Kasumi-1 (cell line): ENCODE results near the gene CFAP20DC.
A peak's percentile ranks its signal among the peaks of the same experiment; 100 is the strongest.
"Not testable (repeated sequence)": the region's sequence is repeated elsewhere in the genome, so short reads cannot be mapped to it uniquely, and the experiment has no call there.

ENCODE experiments used
- DNase-seq, 2 experiments: peaks; one replicate each; lab custom pipeline; 2025; lab: John Stamatoyannopoulos, UW

CFAP20DC gene

DNA sequence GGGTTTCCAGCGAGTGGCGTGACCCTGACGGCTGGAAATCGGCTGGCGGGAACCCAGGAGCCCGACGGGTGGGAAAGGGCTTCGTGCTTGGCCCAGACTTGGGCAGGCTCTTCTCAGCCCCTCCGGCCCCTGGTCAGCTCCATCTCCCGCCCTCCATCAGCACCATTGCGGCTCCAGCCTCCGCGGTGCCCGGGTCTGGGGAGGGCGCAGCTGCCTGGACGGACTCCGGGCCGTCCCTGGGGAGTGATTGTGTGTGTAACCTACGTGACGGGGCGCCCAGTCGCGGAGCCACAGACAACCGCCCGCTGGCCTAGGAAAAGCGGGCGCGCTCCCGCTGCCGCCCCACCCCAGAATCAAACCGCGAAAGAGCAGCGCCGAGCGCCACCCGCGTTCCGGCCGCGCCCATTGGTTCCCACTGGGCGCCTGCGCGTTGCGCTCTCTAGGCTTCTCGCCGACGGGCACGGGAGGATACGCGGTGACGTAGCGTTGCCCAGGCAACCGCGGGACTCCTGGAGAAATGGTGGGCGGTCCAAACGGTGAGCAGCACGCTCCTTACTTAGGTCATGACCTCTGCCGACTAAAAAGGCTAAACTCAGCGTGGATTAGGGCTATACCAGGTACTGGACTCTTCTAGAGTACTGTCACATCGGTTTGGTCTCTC, at the start of gene CFAP20DC:
TSS of gene CFAP20DC (minus strand) at position 355 of the 661 bp plus-strand sequence. CDS start 394 bp downstream, outside the sequence.
- DNase-seq: peak; percentile 81 to 87

DNA sequence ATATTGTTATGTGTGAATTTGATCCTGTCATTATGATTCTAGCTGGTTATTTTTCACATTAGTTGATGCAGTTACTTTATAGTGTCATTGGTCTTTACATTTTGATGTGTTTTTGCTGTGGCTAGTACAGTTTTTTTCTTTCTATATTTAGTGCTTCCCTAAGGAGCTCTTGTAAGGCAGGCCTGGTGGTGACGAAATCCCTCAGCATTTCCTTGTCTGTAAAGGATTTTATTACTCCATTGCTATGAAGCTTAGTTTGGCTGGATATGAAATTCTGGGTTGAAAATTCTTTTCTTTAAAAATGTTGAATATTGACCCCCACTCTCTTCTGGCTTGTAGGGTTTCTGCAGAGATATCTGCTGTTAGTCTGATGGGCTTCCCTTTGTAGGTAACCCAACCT, 48.7 kb upstream of the CFAP20DC start:
- DNase-seq: not testable (repeated sequence)

DNA sequence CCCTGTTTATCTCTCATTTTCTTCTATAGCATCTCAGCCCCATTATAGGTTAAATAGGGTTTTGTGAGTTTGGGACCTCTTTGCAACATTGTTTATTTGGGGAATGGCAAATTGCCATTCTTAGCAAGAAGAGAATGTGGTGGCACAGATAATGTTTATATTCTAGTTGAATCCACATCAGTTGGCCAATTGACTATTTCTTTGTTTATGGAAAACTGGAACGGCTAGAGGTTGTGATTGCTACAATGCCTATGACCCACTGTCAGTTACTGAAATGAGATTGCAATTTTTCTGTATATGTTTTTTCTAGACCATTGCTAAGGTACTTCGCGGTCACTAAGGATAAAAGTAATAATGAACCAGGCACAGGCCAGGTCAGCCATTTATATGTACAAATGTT, 44.6 kb upstream of the CFAP20DC start:
- no peak for DNase-seq

DNA sequence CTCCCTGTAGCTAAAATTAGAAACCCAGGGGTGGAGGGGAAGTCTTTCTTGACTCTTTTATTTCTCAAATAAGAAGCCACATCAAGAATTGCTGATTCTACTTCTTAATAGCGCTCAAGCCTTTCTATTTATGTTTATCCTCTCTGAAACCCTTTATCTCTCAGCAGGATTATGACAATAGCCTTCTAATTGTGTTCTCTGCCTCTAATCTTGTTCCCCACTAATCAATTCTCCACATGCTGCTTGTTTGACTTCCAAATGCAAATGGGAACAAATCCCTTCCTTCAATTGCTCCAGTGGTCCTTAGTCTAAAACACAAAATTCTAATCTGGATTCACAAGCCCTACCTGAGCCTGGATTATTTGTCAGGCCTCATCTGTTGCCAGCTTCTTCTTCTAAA, 43.7 kb upstream of the CFAP20DC start:
- DNase-seq: no peak

DNA sequence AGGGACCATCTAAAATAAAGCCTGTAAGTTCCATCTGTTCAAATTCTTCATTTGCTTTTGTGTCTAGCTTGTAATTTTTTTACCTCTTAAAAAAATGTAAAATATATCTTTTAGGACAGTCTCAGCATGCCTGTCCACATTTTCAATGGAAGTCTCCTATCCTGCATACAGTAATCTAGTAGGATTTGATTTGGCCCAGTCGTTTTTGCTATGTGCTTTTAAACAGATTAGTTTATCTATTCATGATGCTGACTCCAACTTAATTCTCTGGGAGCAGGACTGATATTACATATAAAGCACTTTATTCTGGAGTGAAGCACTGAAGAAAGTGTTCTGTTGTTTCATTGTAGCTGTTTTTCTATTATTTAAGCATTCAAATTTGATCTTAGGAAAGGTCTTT, 38.9 kb upstream of the CFAP20DC start:
- DNase-seq: no peak

DNA sequence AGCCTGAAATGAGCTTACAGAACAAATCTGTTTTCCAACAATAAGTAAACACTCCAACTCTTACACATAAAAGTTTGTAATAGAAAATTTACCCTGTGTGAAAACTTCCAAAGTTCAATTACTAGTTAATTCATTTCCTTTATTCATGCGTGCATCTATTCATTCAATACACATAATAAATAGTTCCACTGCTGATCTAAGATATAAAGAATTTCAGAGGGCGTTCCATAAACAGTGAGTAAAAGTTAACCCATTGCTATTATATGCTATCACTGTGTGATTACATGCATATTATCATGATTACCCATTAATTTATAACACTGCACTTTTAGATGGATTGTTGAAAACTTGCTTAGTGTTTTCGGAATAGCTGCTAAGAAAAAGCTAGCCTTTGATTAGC, 36.2 kb upstream of the CFAP20DC start:
- DNase-seq: no peak

DNA sequence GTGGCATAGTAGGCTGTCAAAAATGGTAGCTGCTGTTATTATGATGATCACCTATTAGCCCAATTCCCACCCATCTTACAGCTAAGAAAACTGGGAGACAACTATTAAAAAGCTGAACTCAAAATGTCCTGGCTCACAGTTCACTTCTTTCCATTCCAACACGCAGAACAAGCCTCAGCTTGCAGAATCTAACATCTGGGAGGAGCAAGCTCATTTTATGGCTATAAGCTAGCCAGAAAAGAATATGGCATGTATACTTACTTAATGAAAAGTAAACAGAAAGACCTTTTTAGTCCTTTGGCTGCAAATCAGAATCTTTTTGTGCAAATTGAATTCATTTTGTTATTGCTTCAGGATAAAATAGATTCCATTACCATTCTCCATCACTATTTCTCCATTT, 34.8 kb upstream of the CFAP20DC start:
- no peak for DNase-seq

DNA sequence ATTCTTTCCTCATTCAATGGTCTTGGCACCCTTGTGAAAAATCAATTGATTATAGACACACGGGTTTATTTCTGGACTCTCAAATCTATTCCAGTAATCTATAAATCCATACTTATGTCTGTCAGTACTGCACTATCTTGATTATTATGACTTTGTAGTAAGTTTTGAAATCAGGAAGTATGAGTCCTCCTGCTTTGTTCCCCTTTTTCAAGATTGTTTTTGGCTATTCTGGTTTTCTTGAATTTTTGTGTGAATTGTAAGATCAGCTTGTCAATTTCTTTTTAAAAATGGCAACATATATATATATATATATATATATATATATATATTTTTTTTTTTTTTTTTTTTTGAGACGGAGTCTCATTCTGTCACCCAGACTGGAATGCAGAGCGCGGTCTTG, 32.3 kb upstream of the CFAP20DC start:
- peak; percentile 68 to 74 for DNase-seq

DNA sequence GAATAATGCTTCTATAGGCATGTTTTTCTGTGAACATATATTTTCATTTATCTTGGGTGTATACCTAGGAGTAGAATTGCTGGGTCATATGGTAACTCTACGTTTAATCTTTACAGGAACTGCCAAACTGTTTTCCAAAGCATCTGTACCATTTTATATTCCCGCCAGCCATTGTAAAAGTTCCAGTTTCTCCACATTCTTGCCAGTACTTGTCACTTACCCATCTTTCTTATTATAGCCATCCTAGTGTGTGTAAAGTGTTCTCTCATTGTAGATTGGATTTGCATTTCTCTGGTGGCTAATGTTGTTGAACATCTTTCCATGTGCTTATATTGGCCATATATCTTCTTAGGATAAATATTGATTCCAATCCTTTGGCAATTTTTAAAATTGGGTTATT, 31.2 kb upstream of the CFAP20DC start:
- DNase-seq: no peak

DNA sequence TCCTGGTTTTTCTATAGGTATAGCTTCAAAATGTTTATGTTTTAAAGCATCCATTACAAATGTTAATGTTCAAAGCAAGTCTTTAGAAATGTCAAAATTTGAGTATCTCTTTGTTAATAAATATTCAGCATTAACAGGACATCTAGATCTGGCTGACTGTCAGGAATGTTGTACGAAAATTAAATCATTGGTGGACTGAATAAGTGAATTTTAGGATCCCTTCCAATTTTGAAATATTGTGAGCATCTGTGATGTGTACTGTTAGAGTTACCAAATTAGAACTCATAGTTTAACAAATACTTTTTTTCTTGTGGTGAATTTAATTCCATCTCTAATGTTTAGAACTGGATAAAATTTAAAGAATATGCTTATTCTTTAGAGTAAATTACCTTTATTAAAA, 30.1 kb upstream of the CFAP20DC start:
- DNase-seq: no peak

DNA sequence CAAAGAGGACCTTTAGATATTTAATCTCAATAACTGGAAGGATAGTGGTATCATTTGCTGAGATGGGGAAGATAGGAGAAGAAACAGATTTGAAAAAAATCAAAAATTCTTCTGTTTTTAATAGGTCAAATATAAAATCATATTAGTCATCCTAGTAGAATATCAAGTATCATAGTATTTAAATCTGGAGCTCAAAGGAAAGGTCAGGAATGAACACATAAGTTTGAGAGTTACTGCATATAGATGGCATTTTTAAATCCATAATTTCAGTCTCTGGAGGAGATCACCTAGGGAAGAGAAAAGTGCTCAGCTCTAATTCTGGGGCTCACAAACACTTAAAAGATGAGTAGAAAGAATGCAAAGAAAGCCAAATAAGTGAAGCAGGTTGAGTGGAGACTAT, 24.9 kb upstream of the CFAP20DC start:
- no peak for DNase-seq

DNA sequence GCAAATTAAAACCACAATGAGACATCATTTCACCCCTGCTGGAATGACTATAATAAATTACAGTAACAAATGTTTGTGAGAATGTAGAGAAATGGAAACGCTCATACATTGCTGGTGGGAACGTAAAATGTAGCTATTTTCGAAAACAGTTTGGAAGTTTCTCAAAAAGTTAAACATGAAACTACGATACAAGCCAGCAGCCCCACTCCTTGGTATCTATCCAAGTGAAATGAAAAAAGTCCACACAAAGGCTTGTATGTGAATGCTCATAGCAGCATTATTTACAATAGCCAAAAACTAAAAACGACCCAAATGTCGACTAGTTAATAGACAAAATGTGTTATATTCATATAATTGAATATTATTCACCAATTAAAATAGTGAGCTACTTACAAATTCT, 22.9 kb upstream of the CFAP20DC start:
- DNase-seq: no peak

DNA sequence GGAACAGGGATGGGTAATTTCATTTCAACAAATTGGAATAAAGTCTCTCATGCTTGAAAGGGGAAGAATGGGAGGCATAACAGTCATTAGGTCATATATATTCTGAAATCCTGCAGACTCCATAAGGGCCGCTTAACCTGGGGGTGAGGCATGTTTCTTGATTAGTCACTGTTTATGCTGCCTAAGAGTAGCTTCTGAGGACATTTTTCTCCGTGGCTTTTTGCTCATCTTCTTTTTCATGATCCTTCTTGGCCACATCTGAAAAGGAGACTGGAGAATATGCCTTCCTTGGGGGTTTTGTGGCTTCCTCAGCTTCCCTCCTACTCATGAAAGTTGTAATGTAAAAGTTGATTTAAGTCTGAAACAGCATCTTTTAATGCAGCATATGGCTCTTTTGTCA, 20.0 kb upstream of the CFAP20DC start:
- DNase-seq: no peak

DNA sequence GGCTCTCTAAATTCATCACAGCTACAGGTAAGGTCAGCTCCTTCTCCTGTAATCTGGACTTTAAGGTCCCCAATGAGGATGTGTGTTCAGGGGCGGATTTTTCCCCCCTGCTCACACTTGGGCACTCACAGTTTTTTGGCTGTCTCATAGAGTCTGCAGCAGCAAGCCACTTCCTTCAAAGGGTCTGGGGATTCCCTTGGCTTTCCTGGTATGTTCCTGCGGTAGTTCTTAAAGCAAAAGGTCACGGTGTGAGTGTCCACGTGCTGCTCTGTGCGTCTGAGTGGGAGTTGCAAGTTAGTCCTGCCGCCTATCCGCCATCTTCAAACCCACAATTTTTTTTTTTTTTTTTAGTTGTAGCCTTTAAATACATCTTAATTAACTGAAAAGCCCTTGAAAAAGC, 15.4 kb upstream of the CFAP20DC start:
- DNase-seq: no peak

DNA sequence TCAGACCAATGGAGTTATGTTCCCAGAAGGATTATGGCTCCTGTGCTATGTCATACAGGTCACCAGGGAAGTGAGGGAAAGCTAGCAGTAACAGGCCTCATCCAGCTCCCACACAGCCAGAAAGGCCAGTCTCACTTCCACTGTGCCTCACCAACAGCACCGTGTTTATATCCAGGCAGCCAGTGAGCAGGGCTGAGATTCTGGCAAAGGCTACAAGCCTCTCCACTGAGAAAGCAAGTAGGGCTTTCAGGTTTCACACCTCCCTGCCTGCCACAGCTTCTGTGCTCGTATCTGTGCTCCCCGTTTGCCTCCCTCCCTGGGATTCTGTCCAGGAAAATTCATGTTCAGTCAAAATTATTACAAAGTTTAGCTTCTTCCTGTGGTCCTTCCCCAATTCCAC, 14.9 kb upstream of the CFAP20DC start:
- no peak for DNase-seq

DNA sequence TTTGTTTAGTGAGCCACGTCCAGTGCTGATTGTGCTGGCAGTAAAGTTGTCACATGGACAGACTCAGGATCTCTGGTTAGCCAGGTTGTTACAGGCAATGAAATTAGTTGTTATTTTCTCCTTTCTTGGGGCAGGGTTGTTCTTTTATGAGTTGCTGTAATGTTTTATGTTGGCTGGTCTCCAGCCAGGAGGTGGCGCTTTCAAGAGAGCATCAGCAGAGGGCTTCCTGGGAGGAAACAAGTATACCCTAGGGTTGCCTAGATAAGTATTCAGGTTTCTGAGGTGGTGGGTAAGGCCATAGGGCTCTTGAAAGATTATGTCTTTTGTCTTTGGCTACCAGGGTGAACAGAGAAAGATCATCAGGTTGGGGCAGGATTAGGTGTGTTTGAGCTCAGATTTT, 14.5 kb upstream of the CFAP20DC start:
- no peak for DNase-seq

DNA sequence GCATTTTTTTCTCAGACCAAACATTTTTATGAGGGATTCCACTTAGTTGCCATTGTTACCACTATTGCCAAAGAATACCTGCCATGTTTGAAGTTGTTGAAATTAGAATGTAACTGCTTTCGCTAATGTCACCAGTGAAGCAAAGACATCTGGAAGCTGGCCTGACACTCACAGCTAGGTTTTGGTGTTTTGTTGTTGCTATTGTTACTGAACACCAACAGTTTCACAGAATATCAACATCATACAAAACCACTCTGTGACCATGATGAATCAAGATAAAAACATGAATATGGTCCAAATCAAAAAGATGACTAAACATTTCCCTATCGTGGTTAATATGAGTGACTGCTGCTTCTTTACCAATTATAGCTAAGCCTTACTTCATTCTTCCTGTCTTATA, 6.9 kb upstream of the CFAP20DC start:
- DNase-seq: no peak

DNA sequence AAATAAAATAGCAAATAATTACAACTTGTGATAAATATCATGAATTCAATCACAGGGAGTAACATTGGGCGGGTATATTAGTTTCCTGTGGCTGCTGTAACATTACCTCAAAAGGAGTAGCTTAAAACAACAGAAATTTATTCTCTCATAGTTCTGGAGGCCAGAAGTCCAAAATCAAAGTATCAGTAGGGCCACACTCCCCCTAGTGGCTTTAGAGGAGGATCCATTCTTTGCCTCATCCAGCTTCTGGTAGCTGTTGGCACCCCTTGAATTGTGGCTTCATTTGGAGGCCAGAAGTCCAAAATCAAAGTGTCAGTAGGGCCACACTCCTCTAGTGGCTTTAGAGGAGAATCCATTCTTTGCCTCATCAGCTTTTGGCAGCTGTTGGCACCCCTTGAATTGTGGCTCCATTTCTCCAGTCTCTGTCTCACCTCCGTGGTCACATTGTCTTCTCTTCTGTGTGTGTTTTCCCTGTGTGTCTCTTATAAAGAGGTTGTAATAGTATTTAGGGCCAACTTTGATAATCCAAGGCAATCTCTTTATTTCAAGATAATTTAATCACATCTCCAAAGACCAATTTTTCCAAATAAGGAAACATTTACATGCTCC, 3.1 kb upstream of the CFAP20DC start:
- peak; percentile 55 to 76 for DNase-seq

DNA sequence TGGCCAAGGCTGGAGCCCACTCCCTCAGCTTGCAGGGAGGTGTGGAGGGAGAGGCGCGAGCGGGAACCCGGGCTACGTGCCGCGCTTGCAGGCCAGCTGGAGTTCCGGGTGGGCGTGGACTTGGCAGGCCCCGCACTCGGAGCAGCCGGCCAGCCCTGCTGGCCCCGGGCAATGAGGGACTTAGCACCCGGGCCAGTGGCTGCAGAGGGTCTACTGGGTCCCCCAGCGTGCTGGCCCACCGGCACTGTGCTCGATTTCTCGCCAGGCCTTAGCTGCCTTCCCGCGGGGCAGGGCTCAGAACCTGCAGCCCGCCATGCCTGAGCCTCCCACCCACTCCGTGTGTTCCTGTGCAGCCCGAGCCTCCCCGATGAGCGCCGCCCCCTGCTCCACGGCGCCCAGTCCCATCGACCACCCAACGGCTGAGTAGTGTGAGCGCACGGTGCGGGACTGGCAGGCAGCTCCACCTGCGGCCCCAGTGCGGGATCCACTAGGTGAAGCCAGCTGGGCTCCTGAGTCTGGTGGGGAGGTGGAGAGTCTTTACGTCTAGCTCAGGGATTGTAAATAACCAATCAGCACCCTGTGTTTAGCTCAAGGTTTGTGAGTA, 1.1 kb upstream of the CFAP20DC start:
- DNase-seq: not testable (repeated sequence)

DNA sequence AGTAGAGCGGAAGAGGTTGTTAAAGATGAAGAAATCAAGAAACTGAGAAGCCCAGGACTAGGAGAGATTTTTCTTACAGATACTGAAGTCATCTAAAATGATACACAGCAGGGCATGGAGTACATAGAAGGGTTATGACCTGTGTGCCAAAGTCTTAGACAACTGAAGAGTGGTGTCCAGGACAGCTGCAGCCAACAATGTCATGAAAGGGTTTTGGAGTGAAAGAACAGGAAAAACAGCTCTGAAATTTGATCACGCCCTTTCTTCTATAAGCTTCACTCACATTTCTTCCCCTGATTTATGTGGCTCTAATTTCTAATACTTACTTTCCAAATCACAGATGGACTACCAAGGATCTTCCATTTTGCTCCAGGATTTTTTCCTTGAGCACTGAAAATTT, 3.0 kb downstream of the CFAP20DC start:
- no peak for DNase-seq

DNA sequence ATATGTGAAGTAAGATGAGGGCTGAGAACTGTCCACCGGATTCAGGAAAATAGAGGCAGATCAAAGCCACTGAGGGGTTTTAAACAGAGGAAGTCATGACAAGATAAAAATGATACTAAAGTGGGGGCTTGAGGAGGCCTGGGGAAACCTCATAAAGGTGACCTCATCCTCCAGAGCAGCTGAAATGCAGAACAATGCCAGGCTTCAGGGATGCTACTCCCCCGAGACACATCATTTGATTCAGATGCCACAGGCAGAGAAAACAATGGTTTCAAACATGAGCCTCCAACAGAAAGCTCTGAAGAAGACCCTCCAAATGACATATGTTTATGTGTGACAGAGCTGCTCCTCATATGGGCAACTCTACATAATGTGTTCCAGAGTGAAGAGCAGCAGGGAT, 6.4 kb downstream of the CFAP20DC start:
- no peak for DNase-seq

DNA sequence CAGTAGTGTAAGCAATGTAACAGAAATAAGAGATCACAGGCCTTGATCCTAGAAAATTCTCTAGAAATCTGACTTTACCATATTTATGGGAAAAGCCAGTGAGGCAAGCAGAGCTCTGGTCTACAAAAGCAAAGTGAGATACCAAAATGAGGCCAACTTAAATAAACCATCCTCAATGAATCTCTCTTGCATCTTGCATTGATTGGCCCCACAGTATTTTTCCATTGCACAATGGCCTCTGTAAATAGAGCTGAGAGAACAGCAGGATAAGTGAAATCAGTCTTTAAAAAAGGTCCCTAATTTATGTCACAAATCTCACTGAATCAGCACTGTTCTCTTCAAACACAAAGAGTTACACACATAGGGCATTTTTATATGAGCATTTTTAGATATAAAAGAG, 8.9 kb downstream of the CFAP20DC start:
- DNase-seq: no peak

DNA sequence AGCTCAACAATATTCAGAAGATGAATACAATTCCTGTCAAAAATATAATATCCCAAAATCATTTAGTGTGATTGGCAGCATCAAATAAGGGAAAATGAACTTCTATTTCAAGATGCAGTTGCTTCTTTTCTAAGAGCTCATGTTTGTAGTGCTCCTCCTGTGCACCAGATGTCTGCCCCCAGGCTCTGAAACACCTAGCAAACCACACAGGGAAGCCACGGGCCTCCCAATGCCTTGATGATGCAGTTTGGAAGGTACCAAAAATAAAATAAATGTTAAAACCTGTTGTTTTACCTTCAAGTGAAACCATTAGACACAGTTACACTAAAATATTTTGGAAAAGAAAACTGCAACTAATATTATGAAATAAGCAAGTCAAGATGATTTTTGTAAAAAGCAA, 22.2 kb downstream of the CFAP20DC start:
- DNase-seq: no peak

DNA sequence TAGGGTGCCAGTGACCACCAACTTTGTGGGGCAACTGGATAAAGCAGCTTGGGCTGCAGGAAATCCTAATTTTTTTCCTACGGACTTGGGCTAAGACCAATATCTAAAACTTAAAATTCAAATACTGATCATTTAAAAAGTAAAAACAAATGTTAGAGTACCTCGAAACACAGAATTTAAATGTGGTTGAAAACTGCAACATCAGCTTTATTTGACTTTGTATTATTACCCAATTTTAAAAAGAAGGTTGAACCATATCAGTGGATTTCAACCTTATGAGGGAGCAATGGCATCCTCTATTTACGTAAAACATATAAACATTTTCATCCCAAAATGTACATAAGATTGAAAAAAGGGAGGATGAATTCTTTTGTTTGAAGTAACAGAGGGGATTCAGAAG, 26.2 kb downstream of the CFAP20DC start:
- DNase-seq: no peak
